Uterus (tissue), 4 donors: ENCODE measurements around the gene HOXA10. TPM values are rescaled to one million over a fixed set of nuclear protein-coding genes. Genes with fewer than 3 reads are reported as not detected.

Experiments
- DNase-seq, 2 donors: peaks; one replicate each; pipeline ENCODE4 v3.0.0-alpha.2; 2019 to 2020
- H3K27ac ChIP-seq, 2 donors: fragments of 200-600 bp; sonication (generic); 1 replicate in 1 of 2; 2 replicates in 1 of 2; pipeline ENCODE4 v1.5.1; 2016 to 2018
- H3K27me3 ChIP-seq, 2 donors: fragments of 200-600 bp; sonication (generic); one replicate each; pipeline ENCODE4 v1.5.1; 2018 to 2019; ENCODE audit warnings: control low read depth in 1 of 2
- H3K36me3 ChIP-seq, 2 donors: fragments of 200-600 bp; sonication (generic); one replicate each; pipeline ENCODE4 v1.5.1; 2019; ENCODE audit warnings: control low read depth in 1 of 2
- H3K4me1 ChIP-seq, 2 donors: fragments of 200-600 bp; sonication (generic); one replicate each; pipeline ENCODE4 v1.5.1; 2018 to 2019; ENCODE audit warnings: control low read depth in 1 of 2
- H3K4me3 ChIP-seq, 2 donors: fragments of 200-600 bp; sonication (generic); 1 replicate in 1 of 2; 2 replicates in 1 of 2; pipeline ENCODE4 v1.5.1; 2018 to 2019; ENCODE audit warnings: mild to moderate bottlenecking in 1 of 2
- H3K9me3 ChIP-seq, 2 donors: fragments of 200-600 bp; sonication (generic); one replicate each; pipeline ENCODE4 v1.5.1; 2019; ENCODE audit warnings: control low read depth in 1 of 2
- POLR2A ChIP-seq, 2 donors: fragments of 450-650 bp; IDR thresholded peaks; one replicate each; pipeline ENCODE4 v1.6.1; 2016; ENCODE audit warnings: antibody characterized with exemption in 2 of 2, mild to moderate bottlenecking in 1 of 2, moderate library complexity in 1 of 2
- intact Hi-C: fragments of 100-400 bp; cut with DNase I; formaldehyde crosslinking; loops from one replicate; pipeline ENCODE4 v1.15.1; 2023; ENCODE audit warnings: low total_unique reads
- total RNA-seq, 4 donors: library from RNA; depleted of rRNA in 3 of 4; stranded (reverse); fragments of >200 nt in 3 of 4; gene quantifications; one replicate each; pipeline versions ENCODE4 v1.1.0 to v1.2.4, GENCODE V29; 2014 to 2023
- TF ChIP-seq, protein P1 (sequence below), 4 experiments: fragments of 200-600 bp in 2 of 4; fragments of 450-650 bp in 2 of 4; sonication (generic) in 2 of 4; IDR thresholded peaks; one replicate each; pipeline ENCODE4 v1.5.1; 2016 to 2019; ENCODE audit warnings: antibody characterized with exemption in 4 of 4, mild to moderate bottlenecking in 2 of 4, moderate library complexity in 1 of 4
- donor health status: DM: yes; HTN: yes; CAD: no.

The HOXA10 gene
- total RNA-seq, 4 donors from 2014 or later: 50.0 to 114 (median 69.0) TPM

DNA sequence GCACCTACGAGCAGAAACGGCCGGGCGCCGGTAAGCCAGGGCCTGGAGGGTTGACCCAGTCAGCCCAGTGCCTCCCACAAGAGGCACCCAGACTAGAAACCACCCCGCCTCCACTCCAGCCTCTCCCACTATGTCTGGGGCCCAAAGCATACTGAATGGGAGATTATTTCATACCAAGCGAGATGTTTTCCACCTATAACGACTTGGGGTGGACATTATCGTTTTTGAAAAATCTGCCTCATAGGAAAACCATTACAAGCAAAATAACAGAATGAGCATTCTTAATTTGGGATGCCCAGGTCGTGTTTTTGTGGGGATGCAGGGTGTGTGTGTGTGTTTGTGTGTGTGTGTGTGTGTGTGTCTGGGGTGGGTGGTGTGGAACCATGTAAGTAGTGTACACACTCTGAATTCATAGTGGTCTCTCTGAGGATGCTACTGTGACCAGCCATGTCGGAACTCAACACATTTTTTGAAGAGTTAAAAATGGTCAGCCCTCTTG lies 28.2 kb downstream of the HOXA10 start:
- H3K4me1 ChIP-seq: no peaks in the 10 kb centered on the region
- H3K27me3 ChIP-seq: no peaks in the 10 kb centered on the region
- no peaks in the 10 kb centered on the region for H3K36me3 ChIP-seq
- TF ChIP-seq, protein P1, sequence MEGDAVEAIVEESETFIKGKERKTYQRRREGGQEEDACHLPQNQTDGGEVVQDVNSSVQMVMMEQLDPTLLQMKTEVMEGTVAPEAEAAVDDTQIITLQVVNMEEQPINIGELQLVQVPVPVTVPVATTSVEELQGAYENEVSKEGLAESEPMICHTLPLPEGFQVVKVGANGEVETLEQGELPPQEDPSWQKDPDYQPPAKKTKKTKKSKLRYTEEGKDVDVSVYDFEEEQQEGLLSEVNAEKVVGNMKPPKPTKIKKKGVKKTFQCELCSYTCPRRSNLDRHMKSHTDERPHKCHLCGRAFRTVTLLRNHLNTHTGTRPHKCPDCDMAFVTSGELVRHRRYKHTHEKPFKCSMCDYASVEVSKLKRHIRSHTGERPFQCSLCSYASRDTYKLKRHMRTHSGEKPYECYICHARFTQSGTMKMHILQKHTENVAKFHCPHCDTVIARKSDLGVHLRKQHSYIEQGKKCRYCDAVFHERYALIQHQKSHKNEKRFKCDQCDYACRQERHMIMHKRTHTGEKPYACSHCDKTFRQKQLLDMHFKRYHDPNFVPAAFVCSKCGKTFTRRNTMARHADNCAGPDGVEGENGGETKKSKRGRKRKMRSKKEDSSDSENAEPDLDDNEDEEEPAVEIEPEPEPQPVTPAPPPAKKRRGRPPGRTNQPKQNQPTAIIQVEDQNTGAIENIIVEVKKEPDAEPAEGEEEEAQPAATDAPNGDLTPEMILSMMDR (IDR thresholded peaks at IDR 0.05): no peak
- no peak for TF ChIP-seq POLR2A (IDR thresholded peaks at IDR 0.05)
- H3K4me3 ChIP-seq: no peak overlapping the region
- peak overlapping the region in 1 of 2 donors; percentile 45 for H3K27ac ChIP-seq
- intact Hi-C loops: loop anchor here (10.0 kb wide), 1 partner anchor 51 kb away; the partner anchor contains the start of gene HOXA1
- DNase-seq: peak in 1 of 2 donors; percentile 24
- no peaks in the 10 kb centered on the region for H3K9me3 ChIP-seq

GRCh38 chr7:27145165-27145913 lies 28.8 kb downstream of the HOXA10 start:
- no peak for TF ChIP-seq POLR2A (IDR thresholded peaks at IDR 0.05)
- TF ChIP-seq, protein P1 (IDR thresholded peaks at IDR 0.05): no peak
- intact Hi-C loops: loop anchor here (10.0 kb wide), 1 partner anchor 51 kb away; the partner anchor contains the start of gene HOXA1

GRCh38 chr7:27144781-27145164 lies 29.3 kb downstream of the HOXA10 start:
- intact Hi-C loops: loop anchor here (10.0 kb wide), 1 partner anchor 50 kb away; the partner anchor contains the start of gene HOXA1
- H3K36me3 ChIP-seq: no peaks in the 10 kb centered on the region
- no peak overlapping the region for H3K4me3 ChIP-seq
- DNase-seq: peak in 1 of 2 donors; percentile 20
- peak overlapping the region in 1 of 2 donors; percentile 45 for H3K27ac ChIP-seq
- H3K4me1 ChIP-seq: no peaks in the 10 kb centered on the region
- no peaks in the 10 kb centered on the region for H3K27me3 ChIP-seq
- no peaks in the 10 kb centered on the region for H3K9me3 ChIP-seq
- no peak for TF ChIP-seq POLR2A (IDR thresholded peaks at IDR 0.05)
- TF ChIP-seq, protein P1 (IDR thresholded peaks at IDR 0.05): no peak

More at GRCh38 chr7:27145165-27145913, 28.8 kb downstream of the HOXA10 start:
- H3K9me3 ChIP-seq: no peaks in the 10 kb centered on the region
- H3K27me3 ChIP-seq: no peaks in the 10 kb centered on the region
- H3K36me3 ChIP-seq: no peaks in the 10 kb centered on the region
- DNase-seq: peak in 1 of 2 donors; percentile 21
- H3K4me3 ChIP-seq: no peak overlapping the region
- H3K4me1 ChIP-seq: no peaks in the 10 kb centered on the region
- peak overlapping the region in 1 of 2 donors; percentile 45 for H3K27ac ChIP-seq

- Histone ChIP-seq H3K4me3 (no peak overlapping the region), H3K9me3 (no peaks in the 10 kb centered on the region), H3K27me3 (no peaks in the 10 kb centered on the region), H3K4me1 (no peaks in the 10 kb centered on the region), H3K36me3 (no peaks in the 10 kb centered on the region), H3K27ac (peak overlapping the region in 1 of 2 donors; percentile 45)
- DNase-seq: no peak
- intact Hi-C loops: loop anchor here (10.0 kb wide), 1 partner anchor 49 kb away; the partner anchor contains the start of gene HOXA1
- TF ChIP-seq, protein P1 (IDR thresholded peaks at IDR 0.05): no peak
- no peak for TF ChIP-seq POLR2A (IDR thresholded peaks at IDR 0.05)
Observed at GRCh38 chr7:27143950-27144780, 30.0 kb downstream of the HOXA10 start.
